ENCODE data around the gene SLC22A4.

DNA sequence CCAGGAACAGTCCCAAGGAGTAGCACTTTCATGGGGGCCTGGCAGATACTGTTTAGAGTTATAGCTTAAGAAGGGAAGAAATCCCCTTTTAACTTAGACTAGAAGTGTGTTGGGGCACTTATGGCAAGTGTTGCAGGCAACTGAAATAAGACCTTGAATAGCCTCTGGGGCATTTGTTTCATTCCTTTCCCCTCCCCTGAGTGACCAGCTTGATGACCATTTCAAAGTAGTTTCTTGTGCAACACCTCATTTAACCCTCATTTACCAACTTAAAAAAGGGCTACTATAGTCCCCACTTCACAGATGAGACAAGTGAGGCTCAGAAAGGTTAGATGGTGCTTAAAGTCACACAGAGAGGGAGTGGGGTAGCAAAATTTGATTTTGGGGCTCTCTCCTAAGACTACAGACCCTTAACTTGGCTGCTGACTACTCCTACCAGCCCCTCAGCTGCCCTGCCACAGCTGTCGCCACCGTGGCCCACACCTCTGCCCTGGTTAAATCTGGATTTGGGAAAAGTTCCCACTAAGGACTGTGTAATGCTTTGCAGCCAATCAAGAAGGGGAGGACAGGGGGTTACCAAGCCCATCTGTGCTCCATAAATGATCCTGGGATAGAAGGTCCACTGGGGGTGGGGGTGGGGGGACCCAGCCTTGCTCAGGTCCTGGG lies 31.2 kb upstream of the SLC22A4 start:
- TF ChIP-seq, protein P1, sequence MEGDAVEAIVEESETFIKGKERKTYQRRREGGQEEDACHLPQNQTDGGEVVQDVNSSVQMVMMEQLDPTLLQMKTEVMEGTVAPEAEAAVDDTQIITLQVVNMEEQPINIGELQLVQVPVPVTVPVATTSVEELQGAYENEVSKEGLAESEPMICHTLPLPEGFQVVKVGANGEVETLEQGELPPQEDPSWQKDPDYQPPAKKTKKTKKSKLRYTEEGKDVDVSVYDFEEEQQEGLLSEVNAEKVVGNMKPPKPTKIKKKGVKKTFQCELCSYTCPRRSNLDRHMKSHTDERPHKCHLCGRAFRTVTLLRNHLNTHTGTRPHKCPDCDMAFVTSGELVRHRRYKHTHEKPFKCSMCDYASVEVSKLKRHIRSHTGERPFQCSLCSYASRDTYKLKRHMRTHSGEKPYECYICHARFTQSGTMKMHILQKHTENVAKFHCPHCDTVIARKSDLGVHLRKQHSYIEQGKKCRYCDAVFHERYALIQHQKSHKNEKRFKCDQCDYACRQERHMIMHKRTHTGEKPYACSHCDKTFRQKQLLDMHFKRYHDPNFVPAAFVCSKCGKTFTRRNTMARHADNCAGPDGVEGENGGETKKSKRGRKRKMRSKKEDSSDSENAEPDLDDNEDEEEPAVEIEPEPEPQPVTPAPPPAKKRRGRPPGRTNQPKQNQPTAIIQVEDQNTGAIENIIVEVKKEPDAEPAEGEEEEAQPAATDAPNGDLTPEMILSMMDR (IDR thresholded peaks at IDR 0.05) = no peak
- TF ChIP-seq EZH2 (IDR thresholded peaks at IDR 0.05; ENCODE audit: borderline replicate concordance, insufficient read depth, low read depth, low read length, poor library complexity, severe bottlenecking) = no peak
